CD4-positive, alpha-beta T cell treated with Interleukin-6 at 100 ng/mL for 8 hours (primary cell): Measurements from ENCODE around the gene PML.
"Not testable (repeated sequence)": the region's sequence is repeated elsewhere in the genome, so short reads cannot be mapped to it uniquely, and the experiment has no call there.

ENCODE experiments used
- DNase-seq: peaks from one replicate; pipeline ENCODE4 v3.0.0-alpha.2; 2020; ENCODE audit warnings: mixed read lengths, low spot score

PML gene

GRCh38 chr15:74060251-74060650 lies 65.7 kb downstream of the PML start:
- no peak for DNase-seq

- DNase-seq = no peak
Measured at GRCh38 chr15:74062236-74062635, 67.7 kb downstream of the PML start.

DNA sequence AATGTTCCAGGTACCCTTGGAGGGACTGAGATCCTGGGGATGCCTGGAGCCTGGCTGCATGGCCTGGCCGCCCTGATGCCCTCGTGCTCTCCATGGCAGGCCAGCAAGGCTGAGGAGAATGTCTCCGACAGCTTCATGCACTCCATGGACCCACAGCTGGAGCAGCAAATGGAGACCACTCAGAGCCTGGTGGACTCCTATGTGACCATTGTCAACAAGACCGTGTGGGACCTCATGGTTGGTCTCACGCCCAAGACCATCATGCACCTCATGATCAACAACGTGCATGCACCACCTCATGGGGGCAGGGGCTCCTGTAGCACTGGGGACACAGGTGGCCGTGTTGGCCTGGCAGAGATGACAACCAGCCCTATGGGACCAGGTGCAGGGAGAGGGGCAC lies 68.2 kb downstream of the PML start:
- no peak for DNase-seq

DNA sequence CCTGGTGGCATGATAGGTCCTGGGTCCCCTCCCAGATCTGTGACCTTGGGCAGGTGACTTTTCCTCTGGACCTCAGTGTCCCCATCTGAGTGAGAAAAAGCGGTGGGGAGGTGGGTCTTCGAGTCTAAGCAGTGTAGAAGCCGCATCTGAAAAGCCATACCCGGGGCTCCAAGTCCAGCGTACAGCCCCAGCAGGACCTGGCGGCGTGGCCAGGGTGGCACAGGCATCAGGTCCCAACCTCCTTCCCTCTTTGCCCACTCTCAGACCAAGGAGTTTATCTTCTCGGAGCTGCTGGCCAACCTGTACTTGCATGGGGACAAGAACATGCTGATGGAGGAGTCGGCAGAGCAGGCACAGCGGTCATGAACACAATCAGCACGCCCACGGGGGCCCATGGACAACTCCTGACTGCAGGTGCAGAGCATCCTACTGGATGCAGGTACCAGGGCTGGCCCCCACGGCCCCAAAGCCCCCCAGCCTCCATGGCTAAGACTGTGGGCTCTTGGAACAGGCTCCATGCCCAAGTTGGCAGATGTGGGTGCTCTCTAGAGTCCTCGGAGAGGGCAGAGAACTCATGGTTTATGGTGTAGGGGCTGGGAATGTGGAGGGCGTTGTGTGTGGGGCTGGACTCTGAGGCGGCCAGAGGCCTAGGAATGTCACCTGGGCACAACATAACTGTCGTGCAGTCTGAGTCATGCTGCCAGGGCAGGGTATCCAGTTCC lies 69.1 kb downstream of the PML start:
- DNase-seq = not testable (repeated sequence)

- not testable (repeated sequence) for DNase-seq
Measured at GRCh38 chr15:74064183-74064582, 69.7 kb downstream of the PML start.

GRCh38 chr15:74064822-74065221 lies 70.3 kb downstream of the PML start:
- DNase-seq = not testable (repeated sequence)

DNA sequence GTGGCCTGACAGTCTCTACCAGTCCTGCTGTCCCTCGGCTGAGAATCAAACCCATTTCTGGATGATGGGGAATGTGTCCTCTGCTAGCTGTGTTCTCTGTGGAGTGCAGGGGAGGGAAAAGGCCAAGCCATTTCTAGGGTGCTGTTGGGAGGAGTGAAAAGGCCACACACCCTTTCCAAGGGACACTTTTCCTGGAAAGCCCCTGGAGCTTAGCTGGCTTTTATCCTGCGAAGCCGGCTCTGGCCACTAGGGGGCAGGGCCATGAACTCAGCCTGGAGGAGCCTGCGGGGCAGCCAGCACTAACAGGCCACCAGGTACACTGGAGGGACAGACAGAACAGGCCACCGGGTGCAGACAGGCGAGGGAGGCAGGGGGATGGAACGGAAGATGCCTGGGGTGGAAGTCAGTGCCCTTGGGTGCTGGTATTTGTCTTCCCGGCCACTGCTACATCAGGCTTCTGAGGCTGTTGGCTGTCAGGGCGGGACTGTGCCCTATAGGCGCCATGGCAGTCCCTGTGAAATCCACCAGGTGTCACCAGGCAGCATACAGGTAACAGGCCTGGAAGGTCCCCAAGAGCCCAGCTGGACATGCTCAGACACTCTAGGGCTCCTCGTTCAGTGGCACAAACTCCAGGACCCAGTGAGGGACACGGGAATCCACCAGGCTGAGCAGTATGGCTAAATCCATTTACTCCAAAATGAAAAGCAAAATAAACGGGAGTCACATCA lies 71.3 kb downstream of the PML start:
- not testable (repeated sequence) for DNase-seq

- not testable (repeated sequence) for DNase-seq
Measured at GRCh38 chr15:74071645-74072044, 77.1 kb downstream of the PML start.

GRCh38 chr15:74072132-74072531 lies 77.6 kb downstream of the PML start:
- not testable (repeated sequence) for DNase-seq

GRCh38 chr15:74072614-74073337 lies 78.3 kb downstream of the PML start:
- not testable (repeated sequence) for DNase-seq

DNA sequence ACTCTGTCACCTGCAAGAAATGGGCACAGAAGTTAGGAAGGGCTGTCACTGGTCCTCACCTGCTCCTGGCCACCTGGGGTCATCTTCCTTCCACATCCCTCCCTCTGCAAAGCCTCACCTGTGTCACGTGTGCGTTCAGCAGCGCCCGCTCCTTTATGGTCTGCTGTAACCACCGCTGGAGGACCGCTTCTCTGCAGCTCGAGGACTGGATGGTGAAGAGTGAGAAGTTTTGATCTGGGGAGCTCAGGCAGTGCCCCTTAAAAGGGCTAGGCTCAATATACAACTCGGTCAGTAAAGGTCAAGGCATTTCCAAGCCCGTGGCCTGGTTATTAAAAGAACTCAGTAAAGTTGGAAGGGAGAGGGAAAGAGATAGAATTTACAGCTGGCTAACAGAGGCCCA lies 81.3 kb downstream of the PML start:
- DNase-seq = not testable (repeated sequence)

DNA sequence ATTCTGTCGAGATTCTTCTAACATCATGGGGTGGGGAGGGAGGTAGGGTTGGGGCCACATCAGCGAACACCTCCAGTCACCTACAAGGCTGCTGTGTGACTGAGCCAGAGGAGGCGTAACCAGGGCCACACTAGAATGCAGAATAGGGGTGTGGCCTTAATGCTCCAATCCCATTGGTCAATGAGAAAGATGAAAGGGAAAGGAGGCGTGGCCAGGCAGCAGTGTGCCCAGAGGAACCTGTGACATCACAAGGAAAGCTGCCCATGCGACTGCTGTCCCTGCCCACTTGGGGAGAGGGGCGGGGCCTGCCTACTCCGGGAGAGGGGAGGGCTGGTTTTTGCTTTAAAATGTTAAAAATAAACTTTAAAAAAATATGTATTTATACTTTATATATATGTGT lies 87.9 kb downstream of the PML start, which contains the start of gene GOLGA6A:
Gene GOLGA6A, minus strand, starts transcription at position 101 of the 400 bp plus-strand sequence. Its CDS starts 41 bp downstream, at position 60.
- DNase-seq = not testable (repeated sequence)

- DNase-seq = not testable (repeated sequence)
Measured at GRCh38 chr15:74094567-74094966, 100.1 kb downstream of the PML start.

- not testable (repeated sequence) for DNase-seq
Measured at GRCh38 chr15:74095610-74096009, 101.1 kb downstream of the PML start.

GRCh38 chr15:74096753-74097474 lies 102.4 kb downstream of the PML start:
- not testable (repeated sequence) for DNase-seq
